Measurements from ENCODE around the gene IRX6.

DNA sequence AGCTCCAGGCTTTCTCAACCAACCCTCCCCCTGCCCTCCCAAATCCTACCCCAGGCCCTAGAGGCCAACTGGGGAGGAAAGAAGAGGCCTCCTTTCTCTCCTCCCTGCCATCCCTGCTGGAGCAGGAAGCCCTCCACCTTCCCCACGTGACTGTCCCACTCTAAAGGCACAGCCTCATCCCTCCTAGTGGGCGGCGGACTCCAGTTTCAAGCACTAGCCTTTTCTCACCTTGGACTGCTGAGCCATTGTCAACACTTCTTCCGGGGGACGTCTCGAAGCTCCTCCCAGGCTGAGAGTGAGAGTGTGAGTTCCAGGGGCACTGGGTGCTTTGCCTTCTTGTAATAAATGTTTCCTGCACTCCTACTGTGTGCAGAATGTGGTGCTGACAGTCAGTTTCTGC lies 21.4 kb upstream of the IRX6 start:
- no peak for TF ChIP-seq POLR2A (IDR thresholded peaks at IDR 0.05; ENCODE audit: low read depth, low read length)
- no peak for TF ChIP-seq POLR2AphosphoS5 (IDR thresholded peaks at IDR 0.05; ENCODE audit: low read depth, low read length)
